ENCODE results near the gene CTRB2.

Gene CTRB2

DNA sequence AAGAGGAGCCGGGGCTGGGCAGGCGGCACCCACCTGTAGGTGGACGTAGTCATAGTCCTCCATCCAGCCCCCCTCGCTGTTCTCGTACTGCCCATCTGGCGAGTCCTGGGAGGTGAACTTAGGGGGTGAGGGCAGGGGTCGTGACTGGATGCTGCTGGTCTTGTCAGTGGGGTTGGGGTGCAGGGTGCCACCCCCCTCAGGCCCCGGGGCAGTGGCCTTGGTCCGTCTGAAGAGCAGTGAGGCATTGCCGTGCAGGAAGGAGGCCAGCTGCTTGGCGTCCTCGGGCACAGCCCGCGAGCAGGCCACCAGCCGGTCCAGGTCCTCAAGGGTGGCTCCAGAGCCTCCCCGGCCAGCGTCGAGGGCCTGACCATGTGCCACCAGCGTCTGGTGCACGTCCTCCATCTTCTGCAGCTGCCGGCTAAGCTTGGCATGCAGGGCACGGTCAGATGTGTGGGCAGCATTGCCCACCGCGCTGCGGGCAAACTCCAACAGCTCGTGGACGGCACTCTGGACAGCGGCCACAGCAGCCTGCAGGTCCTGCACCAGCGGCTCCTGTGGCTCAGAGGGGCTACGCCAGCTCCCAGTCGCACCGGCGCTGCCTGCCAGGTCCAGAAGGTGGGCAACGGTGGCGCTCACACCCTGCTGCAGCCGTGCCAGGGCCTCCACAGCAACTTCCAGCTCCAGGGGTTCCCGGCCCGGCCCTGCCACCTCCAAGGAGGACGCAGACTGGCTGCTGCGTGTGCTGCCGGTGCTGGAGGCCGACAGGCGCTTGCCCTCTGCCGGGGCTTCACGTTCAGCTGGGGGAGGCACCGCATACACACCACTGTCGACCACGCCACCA, 28.1 kb upstream of the CTRB2 start:
- H3K4ac ChIP-seq (ENCODE audit: low read depth, low read length) = no peak overlapping the region
- no peak overlapping the region for H4K12ac ChIP-seq (ENCODE audit: low read depth, low read length)
- peaks cover 88% of the 10 kb centered on the region in 2 experiments for H3K36me3 ChIP-seq (ENCODE audit: control insufficient read depth in 1 of 2, insufficient read depth in 2 of 2, low read length in 2 of 2)
- no peaks in the 10 kb centered on the region for H3K27me3 ChIP-seq (ENCODE audit: insufficient read depth, low read length)
- no peak overlapping the region for H3K18ac ChIP-seq (ENCODE audit: low read length)
- H3K79me1 ChIP-seq (ENCODE audit: low read length) = peaks cover 9% of the 10 kb centered on the region
- no peak overlapping the region for H3K14ac ChIP-seq (ENCODE audit: low read length)
- H2BK5ac ChIP-seq (ENCODE audit: low read depth, low read length, poor library complexity) = no peak overlapping the region
- no peak overlapping the region for H3K27ac ChIP-seq (ENCODE audit: low read depth, low read length)
- no peak overlapping the region for H2BK12ac ChIP-seq (ENCODE audit: low read length)
- H3K4me3 ChIP-seq (ENCODE audit: low read depth, low read length) = no peak overlapping the region
- no peak overlapping the region for H2AK5ac ChIP-seq (ENCODE audit: low read length)
- no peak overlapping the region for H3K23ac ChIP-seq (ENCODE audit: low read length)
- H2BK120ac ChIP-seq (ENCODE audit: insufficient read depth, low read length, poor library complexity) = no peak overlapping the region
- H4K8ac ChIP-seq (ENCODE audit: low read depth, low read length) = no peak overlapping the region
- H3K4me2 ChIP-seq (ENCODE audit: low read length) = no peak overlapping the region
- DNase-seq = no peak
- peaks cover 2% of the 10 kb centered on the region for H3K9me3 ChIP-seq (ENCODE audit: insufficient read depth, low read depth, low read length)
- peaks cover 15 to 28% of the 10 kb centered on the region in 2 experiments for H3K4me1 ChIP-seq (ENCODE audit: control insufficient read depth in 1 of 2, insufficient read depth in 2 of 2, low read length in 2 of 2)
- no peak overlapping the region for H2AFZ ChIP-seq (ENCODE audit: insufficient read depth, low read length, poor library complexity)
- no CpG with 5 or more reads among the region's 48 CpGs for WGBS (ENCODE audit: extremely low coverage, insufficient coverage, insufficient read length)
- no peak overlapping the region for H4K91ac ChIP-seq (ENCODE audit: low read depth, low read length)
- H3K79me2 ChIP-seq (ENCODE audit: control insufficient read depth, insufficient read depth, low read length, poor library complexity) = peaks cover 23% of the 10 kb centered on the region
- no peak overlapping the region for H3K9ac ChIP-seq (ENCODE audit: low read length)

DNA sequence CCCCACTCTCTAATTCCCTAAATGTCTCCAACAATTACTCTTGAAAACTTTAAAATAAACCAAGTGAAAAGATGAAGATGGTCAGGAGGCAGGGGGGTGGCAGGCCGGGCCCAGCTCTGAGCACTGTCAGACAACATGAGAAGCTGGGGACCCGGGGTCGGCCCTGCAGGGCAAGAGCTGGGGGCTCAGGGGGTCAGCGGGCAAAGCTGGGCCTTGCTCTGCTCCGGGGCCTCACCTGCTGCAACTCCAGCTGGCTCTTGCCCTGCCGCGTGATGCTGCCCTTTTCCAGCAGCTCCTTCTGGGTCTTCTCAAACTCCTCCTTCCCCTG, 26.6 kb upstream of the CTRB2 start:
- no peak overlapping the region for H4K8ac ChIP-seq (ENCODE audit: low read depth, low read length)
- WGBS (ENCODE audit: extremely low coverage, insufficient coverage, insufficient read length) = no CpG with 5 or more reads among the region's 7 CpGs
- H3K79me2 ChIP-seq (ENCODE audit: control insufficient read depth, insufficient read depth, low read length, poor library complexity) = peaks cover 10% of the 10 kb centered on the region

DNA sequence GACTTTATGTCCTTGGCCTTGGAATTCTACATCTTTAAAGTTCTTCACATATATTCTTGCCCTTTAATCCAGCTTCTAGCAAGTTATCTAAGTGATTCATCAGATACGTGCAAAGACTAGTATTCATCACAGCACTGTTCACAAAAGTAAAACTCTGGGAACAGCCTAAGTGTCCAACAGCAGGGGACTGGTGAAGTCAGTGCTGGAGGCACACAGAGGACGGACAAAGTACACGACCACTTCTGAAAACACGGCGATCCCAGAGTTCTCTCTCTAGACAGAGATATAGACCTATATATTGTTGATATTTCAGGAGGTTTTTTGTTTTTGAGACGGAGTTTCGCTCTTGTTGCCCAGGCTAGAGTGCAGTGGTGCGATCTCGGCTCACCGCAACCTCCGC, 24.6 kb upstream of the CTRB2 start:
- Histone ChIP-seq H3K9ac (ENCODE audit: low read length) (no peak overlapping the region), H2AFZ (ENCODE audit: insufficient read depth, low read length, poor library complexity) (no peak overlapping the region), H2BK12ac (ENCODE audit: low read length) (no peak overlapping the region), H3K36me3 (ENCODE audit: control insufficient read depth in 1 of 2, insufficient read depth in 2 of 2, low read length in 2 of 2) (peaks cover 80 to 84% of the 10 kb centered on the region in 2 experiments), H2BK5ac (ENCODE audit: low read depth, low read length, poor library complexity) (no peak overlapping the region), H4K8ac (ENCODE audit: low read depth, low read length) (no peak overlapping the region), H3K4ac (ENCODE audit: low read depth, low read length) (no peak overlapping the region), H4K91ac (ENCODE audit: low read depth, low read length) (no peak overlapping the region), H3K27ac (ENCODE audit: low read depth, low read length) (no peak overlapping the region), H2BK120ac (ENCODE audit: insufficient read depth, low read length, poor library complexity) (no peak overlapping the region), H3K4me2 (ENCODE audit: low read length) (no peak overlapping the region), H3K4me1 (ENCODE audit: control insufficient read depth in 1 of 2, insufficient read depth in 2 of 2, low read length in 2 of 2) (peaks cover 0 to 5% of the 10 kb centered on the region in 2 experiments), H3K9me3 (ENCODE audit: insufficient read depth, low read depth, low read length) (peaks cover 2% of the 10 kb centered on the region), H3K4me3 (ENCODE audit: low read depth, low read length) (no peak overlapping the region), H3K23ac (ENCODE audit: low read length) (no peak overlapping the region), H3K79me1 (ENCODE audit: low read length) (no peaks in the 10 kb centered on the region), H3K27me3 (ENCODE audit: insufficient read depth, low read length) (no peaks in the 10 kb centered on the region), H2AK5ac (ENCODE audit: low read length) (no peak overlapping the region), H4K12ac (ENCODE audit: low read depth, low read length) (no peak overlapping the region), H3K18ac (ENCODE audit: low read length) (no peak overlapping the region), H3K79me2 (ENCODE audit: control insufficient read depth, insufficient read depth, low read length, poor library complexity) (no peaks in the 10 kb centered on the region), H3K14ac (ENCODE audit: low read length) (no peak overlapping the region)
- WGBS (ENCODE audit: extremely low coverage, insufficient coverage, insufficient read length) = no CpG with 5 or more reads among the region's 11 CpGs
- no peak for DNase-seq

More for the DNA sequence above, 26.6 kb upstream of the CTRB2 start:
- Histone ChIP-seq H3K36me3 (ENCODE audit: control insufficient read depth in 1 of 2, insufficient read depth in 2 of 2, low read length in 2 of 2) (peaks cover 88% of the 10 kb centered on the region in 2 experiments), H3K4me2 (ENCODE audit: low read length) (no peak overlapping the region), H2BK120ac (ENCODE audit: insufficient read depth, low read length, poor library complexity) (no peak overlapping the region), H2AK5ac (ENCODE audit: low read length) (no peak overlapping the region), H3K23ac (ENCODE audit: low read length) (no peak overlapping the region), H3K4ac (ENCODE audit: low read depth, low read length) (no peak overlapping the region), H3K4me1 (ENCODE audit: control insufficient read depth in 1 of 2, insufficient read depth in 2 of 2, low read length in 2 of 2) (peaks cover 2 to 13% of the 10 kb centered on the region in 2 experiments), H4K91ac (ENCODE audit: low read depth, low read length) (no peak overlapping the region), H3K27ac (ENCODE audit: low read depth, low read length) (no peak overlapping the region), H3K14ac (ENCODE audit: low read length) (no peak overlapping the region), H3K4me3 (ENCODE audit: low read depth, low read length) (no peak overlapping the region), H3K18ac (ENCODE audit: low read length) (no peak overlapping the region), H2BK5ac (ENCODE audit: low read depth, low read length, poor library complexity) (no peak overlapping the region), H4K12ac (ENCODE audit: low read depth, low read length) (no peak overlapping the region), H2BK12ac (ENCODE audit: low read length) (no peak overlapping the region), H3K27me3 (ENCODE audit: insufficient read depth, low read length) (no peaks in the 10 kb centered on the region), H2AFZ (ENCODE audit: insufficient read depth, low read length, poor library complexity) (no peak overlapping the region), H3K79me1 (ENCODE audit: low read length) (peaks cover 2% of the 10 kb centered on the region), H3K9ac (ENCODE audit: low read length) (no peak overlapping the region), H3K9me3 (ENCODE audit: insufficient read depth, low read depth, low read length) (peaks cover 2% of the 10 kb centered on the region)
- no peak for DNase-seq

DNA sequence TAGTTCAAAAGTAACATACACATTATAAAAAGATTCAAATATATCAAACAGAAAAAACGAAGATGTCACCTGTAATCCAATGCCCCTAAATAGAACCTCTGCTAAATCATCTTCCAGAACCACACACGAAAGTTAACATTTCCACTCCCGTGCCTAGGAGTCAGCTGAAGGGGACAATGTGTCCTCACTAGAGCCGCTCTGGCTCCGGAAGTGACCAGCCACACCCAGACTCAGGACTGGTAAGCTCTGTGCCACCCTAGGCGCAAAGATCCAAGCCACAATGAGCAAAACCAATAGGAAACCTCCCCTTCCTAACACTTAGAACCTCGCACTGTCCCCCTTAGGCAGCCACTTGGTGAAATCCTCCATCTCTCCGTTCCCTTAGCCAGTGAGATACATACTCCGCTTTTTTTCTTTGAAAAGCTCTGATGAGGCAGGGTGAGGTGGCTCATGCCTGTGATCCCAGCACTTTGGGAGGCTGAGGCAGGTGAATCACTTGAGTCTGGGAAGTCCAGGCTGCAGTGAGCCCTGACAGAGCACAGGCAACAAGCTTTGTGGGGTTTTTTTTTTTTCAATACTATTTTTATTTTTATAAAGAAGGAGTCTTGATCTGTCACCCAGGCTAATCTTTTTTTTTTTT, 23.6 kb upstream of the CTRB2 start:
- H4K12ac ChIP-seq (ENCODE audit: low read depth, low read length) = no peak overlapping the region
- H3K9me3 ChIP-seq (ENCODE audit: insufficient read depth, low read depth, low read length) = peaks cover 2% of the 10 kb centered on the region
- H2AK5ac ChIP-seq (ENCODE audit: low read length) = no peak overlapping the region
- H3K14ac ChIP-seq (ENCODE audit: low read length) = no peak overlapping the region
- H3K4ac ChIP-seq (ENCODE audit: low read depth, low read length) = no peak overlapping the region
- H3K79me2 ChIP-seq (ENCODE audit: control insufficient read depth, insufficient read depth, low read length, poor library complexity) = no peaks in the 10 kb centered on the region
- no peak overlapping the region for H3K4me3 ChIP-seq (ENCODE audit: low read depth, low read length)
- no peak overlapping the region for H2BK5ac ChIP-seq (ENCODE audit: low read depth, low read length, poor library complexity)
- H3K79me1 ChIP-seq (ENCODE audit: low read length) = no peaks in the 10 kb centered on the region
- H3K36me3 ChIP-seq (ENCODE audit: control insufficient read depth in 1 of 2, insufficient read depth in 2 of 2, low read length in 2 of 2) = peaks cover 70 to 74% of the 10 kb centered on the region in 2 experiments
- no peak overlapping the region for H3K18ac ChIP-seq (ENCODE audit: low read length)
- no peak for DNase-seq
- WGBS (ENCODE audit: extremely low coverage, insufficient coverage, insufficient read length) = no CpG with 5 or more reads among the region's 9 CpGs
- peak overlapping the region; percentile 16 for H3K27ac ChIP-seq (ENCODE audit: low read depth, low read length)
- no peak overlapping the region for H3K4me2 ChIP-seq (ENCODE audit: low read length)
- no peak overlapping the region for H4K8ac ChIP-seq (ENCODE audit: low read depth, low read length)
- H3K27me3 ChIP-seq (ENCODE audit: insufficient read depth, low read length) = no peaks in the 10 kb centered on the region
- H2BK12ac ChIP-seq (ENCODE audit: low read length) = no peak overlapping the region
- no peak overlapping the region for H3K23ac ChIP-seq (ENCODE audit: low read length)
- H2AFZ ChIP-seq (ENCODE audit: insufficient read depth, low read length, poor library complexity) = no peak overlapping the region
- H4K91ac ChIP-seq (ENCODE audit: low read depth, low read length) = no peak overlapping the region
- H3K9ac ChIP-seq (ENCODE audit: low read length) = no peak overlapping the region
- no peak overlapping the region for H2BK120ac ChIP-seq (ENCODE audit: insufficient read depth, low read length, poor library complexity)
- H3K4me1 ChIP-seq (ENCODE audit: control insufficient read depth in 1 of 2, insufficient read depth in 2 of 2, low read length in 2 of 2) = peaks cover 0 to 5% of the 10 kb centered on the region in 2 experiments

All from trophoblast cell (in vitro differentiated cells and primary cell).